ENCODE data around the gene RBM6. TPM values are rescaled to one million over a fixed set of nuclear protein-coding genes. Genes with fewer than 3 reads are reported as not detected.

The RBM6 gene
- total and polyA plus RNA-seq, 9 of the 15 experiments (the other 6 are each of a cell fraction or from before 2014, with no cell fraction given): 19.9 to 82.2 (median 57.8) TPM

- TF ChIP-seq NR4A1 (CRISPR knock-in tag; IDR thresholded peaks at IDR 0.05): no peak
- no peak for TF ChIP-seq NR4A1 (tag; IDR thresholded peaks at IDR 0.05)
- TF ChIP-seq ELF4 (CRISPR knock-in tag; IDR thresholded peaks at IDR 0.05): no peak
- peak; percentile 65 for TF ChIP-seq CTBP1 (IDR thresholded peaks at IDR 0.05; ENCODE audit: borderline replicate concordance)
- TF ChIP-seq TRIM25 (IDR thresholded peaks at IDR 0.05; ENCODE audit: borderline replicate concordance): no peak
- TF ChIP-seq MCM7 (IDR thresholded peaks at IDR 0.05): no peak
- TF ChIP-seq ATF2 (CRISPR knock-in tag; IDR thresholded peaks at IDR 0.05): no peak
- no peak for TF ChIP-seq PPARD (CRISPR knock-in tag; IDR thresholded peaks at IDR 0.05)
- TF ChIP-seq CHD4 (IDR thresholded peaks at IDR 0.05; ENCODE audit: insufficient read depth, insufficient replicate concordance, low read depth, low read length, poor library complexity, severe bottlenecking): no peak
- no peak for TF ChIP-seq ZNF311 (CRISPR knock-in tag; IDR thresholded peaks at IDR 0.05)
- peak; percentile 74 for TF ChIP-seq POLR2A (conservative IDR thresholded peaks at IDR 0.05)
- no peak for TF ChIP-seq KAT7 (CRISPR knock-in tag; IDR thresholded peaks at IDR 0.05; ENCODE audit: borderline replicate concordance)
- TF ChIP-seq ILK (tag; IDR thresholded peaks at IDR 0.05; ENCODE audit: borderline replicate concordance, low read depth): no peak
- TF ChIP-seq ZEB2 (IDR thresholded peaks at IDR 0.05): peak; percentile 77
- TF ChIP-seq TBL1XR1 (IDR thresholded peaks at IDR 0.05; ENCODE audit: low read length in 2 of 2): no peak
- TF ChIP-seq AFF4 (CRISPR knock-in tag; IDR thresholded peaks at IDR 0.05): no peak
- TF ChIP-seq RB1 (IDR thresholded peaks at IDR 0.05; ENCODE audit: low read depth): 0 out of 2 replicates have a peak, but pooled peaks have one; percentile 19
- no peak for TF ChIP-seq RBM39 (optimal IDR thresholded peaks at IDR 0.05; ENCODE audit: low read depth, low read length)
- peak; percentile 43 for TF ChIP-seq SMAD1 (IDR thresholded peaks at IDR 0.05; ENCODE audit: low read depth, low read length, partially characterized antibody)
- TF ChIP-seq GABPA (tag; conservative IDR thresholded peaks at IDR 0.05; ENCODE audit: low read depth): peak; percentile 39
- TF ChIP-seq NR2C2 (CRISPR knock-in tag; IDR thresholded peaks at IDR 0.05): no peak
- peak; percentile 89 for TF ChIP-seq NR2C2 (tag; IDR thresholded peaks at IDR 0.05)
Observed at GRCh38 chr3:49929291-49930167, 10.4 kb upstream of the RBM6 start, which contains the start of gene MON1A (continued).
